Adrenal gland (tissue), 12 donors: ENCODE results near the gene IGF2BP2. TPM values are rescaled to one million over a fixed set of nuclear protein-coding genes. Genes with fewer than 3 reads are reported as not detected.

ENCODE experiments used
- DNase-seq, 7 donors: peaks; one replicate each; pipeline ENCODE4 v3.0.0-alpha.2; 2019 to 2020
- H3K27ac ChIP-seq, 5 donors: fragments of 200-600 bp; sonication (generic) in 4 of 5; 1 replicate in 3 of 5; 2 replicates in 2 of 5; pipeline versions ENCODE4 v1.5.1 to v1.8.0; 2016 to 2020; ENCODE audit warnings: mild to moderate bottlenecking in 1 of 5
- H3K27me3 ChIP-seq: fragments of 200-600 bp; 2 replicates; pipeline ENCODE4 v1.8.0; 2021
- H3K36me3 ChIP-seq, 2 donors: fragments of 200-600 bp; replicated peaks in 1 of 2; 1 replicate in 1 of 2; 2 replicates in 1 of 2; pipeline versions ENCODE4 v1.5.1 to v1.8.0; 2018 to 2022
- H3K4me1 ChIP-seq, 2 donors: fragments of 200-600 bp; replicated peaks in 1 of 2; 1 replicate in 1 of 2; 2 replicates in 1 of 2; pipeline versions ENCODE4 v1.5.1 to v1.8.0; 2018 to 2021
- H3K4me3 ChIP-seq, 4 donors: fragments of 200-600 bp; sonication (generic) in 3 of 4; one replicate each; pipeline ENCODE4 v1.5.1; 2016 to 2018
- H3K9me3 ChIP-seq, 3 donors: fragments of 200-600 bp; sonication (generic) in 1 of 3; replicated peaks in 1 of 3; 1 replicate in 2 of 3; 2 replicates in 1 of 3; pipeline versions ENCODE4 v1.5.1 to v1.8.0; 2016 to 2021
- CTCF ChIP-seq, 6 experiments: fragments of 450-650 bp in 4 of 6; fragments of 200-600 bp in 2 of 6; sonication (generic) in 1 of 6; IDR thresholded peaks; 1 replicate in 5 of 6; 2 replicates in 1 of 6; pipeline versions ENCODE4 v1.5.1 to v1.8.0; 2016 to 2021; ENCODE audit warnings: antibody characterized with exemption in 6 of 6, mild to moderate bottlenecking in 2 of 6, moderate library complexity in 1 of 6
- POLR2A ChIP-seq, 2 donors: fragments of 450-650 bp; IDR thresholded peaks; one replicate each; pipeline ENCODE4 v1.6.1; 2017; ENCODE audit warnings: antibody characterized with exemption in 2 of 2, mild to moderate bottlenecking in 2 of 2, moderate library complexity in 1 of 2
- WGBS, 4 donors: extraction: QIAGEN DNeasy Blood & Tissue Kit in 2 of 4; methylation state at CpG; one replicate each; pipeline versions ENCODE4 v1.1.5 to v1.1.7; 2013 to 2017; 5-methylcytosine and 5-hydroxymethylcytosine counted together
- intact Hi-C, 2 donors: fragments of 100-400 bp; cut with DNase I; formaldehyde crosslinking; loops; one replicate each; pipeline versions ENCODE4 v1.14.1 to v1.15.0; 2022 to 2023
- polyA plus RNA-seq, 3 donors: library from polyadenylated mRNA; stranded (reverse); fragments of 200-250 nt in 2 of 3; fragments of 350-450 nt in 1 of 3; fragmentation: Illumina TruSeq in 1 of 3; extraction: RNeasy Lipid Tissue Mini Kit (QIAGEN cat#74804) in 1 of 3; gene quantifications; one replicate each; pipeline ENCODE4 v1.2.3, GENCODE V29; 2013 to 2014
- total RNA-seq, 9 donors: library from RNA; depleted of rRNA in 4 of 9; stranded (reverse); fragments of >200 nt in 4 of 9; fragments of 120-200 nt in 1 of 9; fragmentation: NEBNext Ultra II Directional in 1 of 9; extraction: Animal tissue kit (Norgen Biotek cat#: 25700) in 1 of 9; gene quantifications; one replicate each; pipeline versions ENCODE4 v1.1.0 to v1.2.4, GENCODE V29; 2013 to 2023
- donor health status: healthy with polysubstance abuse.
- donor health status: Bipolar disorder and iron deficiency.
- donor health status: DM: yes; HTN: yes; CAD: no.
- donor health status: DM: no; HTN: no; CAD: no.
- donor health status: DM: no; HTN: no; CAD: no.
- donor health status: DM: yes; HTN: yes; CAD: no.

Gene IGF2BP2
- total and polyA plus RNA-seq, 12 donors = 7.0 to 75.9 (median 17.9) TPM

- Histone ChIP-seq H3K36me3 (no peaks in the 10 kb centered on the region), H3K4me1 (peaks cover 0 to 13% of the 10 kb centered on the region in 2 donors), H3K27me3 (no peaks in the 10 kb centered on the region), H3K9me3 (no peaks in the 10 kb centered on the region), H3K4me3 (no peak overlapping the region), H3K27ac (no peak overlapping the region)
- 91 to 97% (median 92%) methylated on average over 7 of the region's 7 CpGs for WGBS, 4 donors
- TF ChIP-seq POLR2A (IDR thresholded peaks at IDR 0.05) = no peak
- TF ChIP-seq CTCF (IDR thresholded peaks at IDR 0.05) = no peak
- intact Hi-C loops = no loop called here
- DNase-seq = no peak
Measured at GRCh38 chr3:185718736-185719593, 105.9 kb downstream of the IGF2BP2 start.

- Histone ChIP-seq H3K4me1 (peaks cover 0 to 13% of the 10 kb centered on the region in 2 donors), H3K27me3 (no peaks in the 10 kb centered on the region), H3K4me3 (no peak overlapping the region), H3K36me3 (no peaks in the 10 kb centered on the region), H3K27ac (peak overlapping the region in 1 of 5 donors; percentile 10), H3K9me3 (no peaks in the 10 kb centered on the region)
- intact Hi-C loops = no loop called here
- no peak for TF ChIP-seq CTCF (IDR thresholded peaks at IDR 0.05)
- TF ChIP-seq POLR2A (IDR thresholded peaks at IDR 0.05) = no peak
- no peak for DNase-seq
- WGBS, 4 donors = 88 to 90% (median 88%) methylated on average over 9 of the region's 9 CpGs
Measured at GRCh38 chr3:185717627-185718402, 107.0 kb downstream of the IGF2BP2 start.

GRCh38 chr3:185717121-185717520, 107.7 kb downstream of the IGF2BP2 start:
- no peak for TF ChIP-seq POLR2A (IDR thresholded peaks at IDR 0.05)
- no peak for TF ChIP-seq CTCF (IDR thresholded peaks at IDR 0.05)
- Histone ChIP-seq H3K4me1 (peaks cover 0 to 13% of the 10 kb centered on the region in 2 donors), H3K27me3 (no peaks in the 10 kb centered on the region), H3K27ac (peak overlapping the region in 2 of 5 donors; percentile 10 to 51), H3K4me3 (no peak overlapping the region), H3K36me3 (no peaks in the 10 kb centered on the region), H3K9me3 (no peaks in the 10 kb centered on the region)
- DNase-seq = peak in 3 of 7 donors; percentile 29 to 38 (median 29)
- intact Hi-C loops = no loop called here
- WGBS, 4 donors = 36 to 68% (median 58%) methylated on average over 2 to 4 of the region's 4 CpGs

- WGBS, 4 donors = 74 to 81% (median 77%) methylated on average over 7 to 8 of the region's 8 CpGs
- H3K27ac ChIP-seq = peak overlapping the region in 2 of 5 donors; percentile 10 to 51
- DNase-seq = no peak
Measured at GRCh38 chr3:185716436-185717108, 108.3 kb downstream of the IGF2BP2 start.

More at GRCh38 chr3:185716436-185717108, 108.3 kb downstream of the IGF2BP2 start:
- Histone ChIP-seq H3K36me3 (no peaks in the 10 kb centered on the region), H3K27me3 (no peaks in the 10 kb centered on the region), H3K4me1 (peaks cover 0 to 13% of the 10 kb centered on the region in 2 donors), H3K4me3 (no peak overlapping the region), H3K9me3 (no peaks in the 10 kb centered on the region)
- intact Hi-C loops = no loop called here
- TF ChIP-seq POLR2A (IDR thresholded peaks at IDR 0.05) = no peak
- TF ChIP-seq CTCF (IDR thresholded peaks at IDR 0.05) = no peak
